Measurements from ENCODE around the gene ATP6V1G1. TPM values are rescaled to one million over a fixed set of nuclear protein-coding genes. Genes with fewer than 3 reads are reported as not detected.

ATP6V1G1 gene
- total and polyA plus RNA-seq, 2 of the 13 experiments (the other 11 are each of a cell fraction or from before 2014, with no cell fraction given): 108 to 158 TPM

DNA sequence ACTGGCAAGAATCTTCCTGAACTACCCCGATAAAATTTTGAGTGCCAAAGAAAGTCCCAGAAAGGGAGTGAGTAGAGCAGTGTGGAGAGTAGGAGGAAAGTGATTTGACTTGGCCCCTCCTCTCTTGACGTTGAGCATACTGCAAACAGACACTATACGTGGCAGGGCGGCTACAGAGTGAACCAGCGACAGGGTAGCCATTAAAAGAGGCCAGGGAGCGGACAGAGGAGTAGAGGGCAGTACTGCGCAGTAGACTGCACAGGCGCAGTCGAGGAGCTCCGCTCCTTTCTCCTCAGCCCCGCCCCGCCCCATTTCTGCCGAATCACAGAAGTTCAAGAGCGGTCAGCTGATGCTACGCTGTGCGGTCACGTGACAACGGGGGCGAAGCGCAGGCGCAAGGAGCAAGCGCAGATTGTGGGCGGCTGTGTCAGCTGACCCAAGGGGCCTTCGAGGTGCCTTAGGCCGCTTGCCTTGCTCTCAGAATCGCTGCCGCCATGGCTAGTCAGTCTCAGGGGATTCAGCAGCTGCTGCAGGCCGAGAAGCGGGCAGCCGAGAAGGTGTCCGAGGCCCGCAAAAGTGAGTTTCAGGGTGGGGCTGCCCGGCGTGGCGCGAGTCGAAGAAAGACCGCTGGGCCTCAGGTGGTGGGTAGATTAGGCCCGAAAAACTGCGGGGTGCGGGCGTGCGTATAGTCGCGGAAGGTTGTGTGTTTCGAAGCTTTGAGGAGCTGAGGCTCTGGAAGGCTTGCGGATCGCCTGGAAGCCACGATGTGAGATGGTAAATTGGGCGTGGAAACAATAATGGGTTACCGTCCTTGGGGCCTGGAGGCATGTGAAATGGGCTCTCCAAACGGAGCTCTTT is at the start of gene ATP6V1G1 (continued):
- peak; percentile 90 for TF ChIP-seq YY1 (IDR thresholded peaks at IDR 0.05; ENCODE audit: insufficient read depth, insufficient replicate concordance, low read depth, low read length)
- TF ChIP-seq, protein P1, sequence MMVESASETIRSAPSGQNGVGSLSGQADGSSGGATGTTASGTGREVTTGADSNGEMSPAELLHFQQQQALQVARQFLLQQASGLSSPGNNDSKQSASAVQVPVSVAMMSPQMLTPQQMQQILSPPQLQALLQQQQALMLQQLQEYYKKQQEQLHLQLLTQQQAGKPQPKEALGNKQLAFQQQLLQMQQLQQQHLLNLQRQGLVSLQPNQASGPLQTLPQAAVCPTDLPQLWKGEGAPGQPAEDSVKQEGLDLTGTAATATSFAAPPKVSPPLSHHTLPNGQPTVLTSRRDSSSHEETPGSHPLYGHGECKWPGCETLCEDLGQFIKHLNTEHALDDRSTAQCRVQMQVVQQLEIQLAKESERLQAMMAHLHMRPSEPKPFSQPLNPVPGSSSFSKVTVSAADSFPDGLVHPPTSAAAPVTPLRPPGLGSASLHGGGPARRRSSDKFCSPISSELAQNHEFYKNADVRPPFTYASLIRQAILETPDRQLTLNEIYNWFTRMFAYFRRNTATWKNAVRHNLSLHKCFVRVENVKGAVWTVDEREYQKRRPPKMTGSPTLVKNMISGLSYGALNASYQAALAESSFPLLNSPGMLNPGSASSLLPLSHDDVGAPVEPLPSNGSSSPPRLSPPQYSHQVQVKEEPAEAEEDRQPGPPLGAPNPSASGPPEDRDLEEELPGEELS (CRISPR knock-in tag; IDR thresholded peaks at IDR 0.05): no peak
- peak; percentile 93 for TF ChIP-seq ISX (CRISPR knock-in tag; conservative IDR thresholded peaks at IDR 0.05)
- peak; percentile 16; the same call in 1 of the 2 replicates for TF ChIP-seq ZNF343 (CRISPR knock-in tag; IDR thresholded peaks at IDR 0.05)
- no peak for TF ChIP-seq THYN1 (CRISPR knock-in tag; IDR thresholded peaks at IDR 0.05; ENCODE audit: borderline replicate concordance, low read depth)
- peak; percentile 36; the same call in 1 of the 2 replicates for TF ChIP-seq ZBTB8A (CRISPR knock-in tag; IDR thresholded peaks at IDR 0.05; ENCODE audit: borderline replicate concordance, low read depth)
- TF ChIP-seq, protein P2, sequence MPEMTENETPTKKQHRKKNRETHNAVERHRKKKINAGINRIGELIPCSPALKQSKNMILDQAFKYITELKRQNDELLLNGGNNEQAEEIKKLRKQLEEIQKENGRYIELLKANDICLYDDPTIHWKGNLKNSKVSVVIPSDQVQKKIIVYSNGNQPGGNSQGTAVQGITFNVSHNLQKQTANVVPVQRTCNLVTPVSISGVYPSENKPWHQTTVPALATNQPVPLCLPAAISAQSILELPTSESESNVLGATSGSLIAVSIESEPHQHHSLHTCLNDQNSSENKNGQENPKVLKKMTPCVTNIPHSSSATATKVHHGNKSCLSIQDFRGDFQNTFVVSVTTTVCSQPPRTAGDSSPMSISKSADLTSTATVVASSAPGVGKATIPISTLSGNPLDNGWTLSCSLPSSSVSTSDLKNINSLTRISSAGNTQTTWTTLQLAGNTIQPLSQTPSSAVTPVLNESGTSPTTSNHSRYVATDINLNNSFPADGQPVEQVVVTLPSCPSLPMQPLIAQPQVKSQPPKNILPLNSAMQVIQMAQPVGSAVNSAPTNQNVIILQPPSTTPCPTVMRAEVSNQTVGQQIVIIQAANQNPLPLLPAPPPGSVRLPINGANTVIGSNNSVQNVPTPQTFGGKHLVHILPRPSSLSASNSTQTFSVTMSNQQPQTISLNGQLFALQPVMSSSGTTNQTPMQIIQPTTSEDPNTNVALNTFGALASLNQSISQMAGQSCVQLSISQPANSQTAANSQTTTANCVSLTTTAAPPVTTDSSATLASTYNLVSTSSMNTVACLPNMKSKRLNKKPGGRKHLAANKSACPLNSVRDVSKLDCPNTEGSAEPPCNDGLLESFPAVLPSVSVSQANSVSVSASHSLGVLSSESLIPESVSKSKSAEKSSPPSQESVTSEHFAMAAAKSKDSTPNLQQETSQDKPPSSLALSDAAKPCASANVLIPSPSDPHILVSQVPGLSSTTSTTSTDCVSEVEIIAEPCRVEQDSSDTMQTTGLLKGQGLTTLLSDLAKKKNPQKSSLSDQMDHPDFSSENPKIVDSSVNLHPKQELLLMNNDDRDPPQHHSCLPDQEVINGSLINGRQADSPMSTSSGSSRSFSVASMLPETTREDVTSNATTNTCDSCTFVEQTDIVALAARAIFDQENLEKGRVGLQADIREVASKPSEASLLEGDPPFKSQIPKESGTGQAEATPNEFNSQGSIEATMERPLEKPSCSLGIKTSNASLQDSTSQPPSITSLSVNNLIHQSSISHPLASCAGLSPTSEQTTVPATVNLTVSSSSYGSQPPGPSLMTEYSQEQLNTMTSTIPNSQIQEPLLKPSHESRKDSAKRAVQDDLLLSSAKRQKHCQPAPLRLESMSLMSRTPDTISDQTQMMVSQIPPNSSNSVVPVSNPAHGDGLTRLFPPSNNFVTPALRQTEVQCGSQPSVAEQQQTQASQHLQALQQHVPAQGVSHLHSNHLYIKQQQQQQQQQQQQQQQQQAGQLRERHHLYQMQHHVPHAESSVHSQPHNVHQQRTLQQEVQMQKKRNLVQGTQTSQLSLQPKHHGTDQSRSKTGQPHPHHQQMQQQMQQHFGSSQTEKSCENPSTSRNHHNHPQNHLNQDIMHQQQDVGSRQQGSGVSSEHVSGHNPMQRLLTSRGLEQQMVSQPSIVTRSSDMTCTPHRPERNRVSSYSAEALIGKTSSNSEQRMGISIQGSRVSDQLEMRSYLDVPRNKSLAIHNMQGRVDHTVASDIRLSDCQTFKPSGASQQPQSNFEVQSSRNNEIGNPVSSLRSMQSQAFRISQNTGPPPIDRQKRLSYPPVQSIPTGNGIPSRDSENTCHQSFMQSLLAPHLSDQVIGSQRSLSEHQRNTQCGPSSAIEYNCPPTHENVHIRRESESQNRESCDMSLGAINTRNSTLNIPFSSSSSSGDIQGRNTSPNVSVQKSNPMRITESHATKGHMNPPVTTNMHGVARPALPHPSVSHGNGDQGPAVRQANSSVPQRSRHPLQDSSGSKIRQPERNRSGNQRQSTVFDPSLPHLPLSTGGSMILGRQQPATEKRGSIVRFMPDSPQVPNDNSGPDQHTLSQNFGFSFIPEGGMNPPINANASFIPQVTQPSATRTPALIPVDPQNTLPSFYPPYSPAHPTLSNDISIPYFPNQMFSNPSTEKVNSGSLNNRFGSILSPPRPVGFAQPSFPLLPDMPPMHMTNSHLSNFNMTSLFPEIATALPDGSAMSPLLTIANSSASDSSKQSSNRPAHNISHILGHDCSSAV (CRISPR knock-in tag; IDR thresholded peaks at IDR 0.05; ENCODE audit: borderline replicate concordance): no peak
- TF ChIP-seq ERF (CRISPR knock-in tag; IDR thresholded peaks at IDR 0.05): peak; percentile 53
- TF ChIP-seq CHD2 (IDR thresholded peaks at IDR 0.05; ENCODE audit: low read depth, low read length): no peak
- TF ChIP-seq, protein P3, sequence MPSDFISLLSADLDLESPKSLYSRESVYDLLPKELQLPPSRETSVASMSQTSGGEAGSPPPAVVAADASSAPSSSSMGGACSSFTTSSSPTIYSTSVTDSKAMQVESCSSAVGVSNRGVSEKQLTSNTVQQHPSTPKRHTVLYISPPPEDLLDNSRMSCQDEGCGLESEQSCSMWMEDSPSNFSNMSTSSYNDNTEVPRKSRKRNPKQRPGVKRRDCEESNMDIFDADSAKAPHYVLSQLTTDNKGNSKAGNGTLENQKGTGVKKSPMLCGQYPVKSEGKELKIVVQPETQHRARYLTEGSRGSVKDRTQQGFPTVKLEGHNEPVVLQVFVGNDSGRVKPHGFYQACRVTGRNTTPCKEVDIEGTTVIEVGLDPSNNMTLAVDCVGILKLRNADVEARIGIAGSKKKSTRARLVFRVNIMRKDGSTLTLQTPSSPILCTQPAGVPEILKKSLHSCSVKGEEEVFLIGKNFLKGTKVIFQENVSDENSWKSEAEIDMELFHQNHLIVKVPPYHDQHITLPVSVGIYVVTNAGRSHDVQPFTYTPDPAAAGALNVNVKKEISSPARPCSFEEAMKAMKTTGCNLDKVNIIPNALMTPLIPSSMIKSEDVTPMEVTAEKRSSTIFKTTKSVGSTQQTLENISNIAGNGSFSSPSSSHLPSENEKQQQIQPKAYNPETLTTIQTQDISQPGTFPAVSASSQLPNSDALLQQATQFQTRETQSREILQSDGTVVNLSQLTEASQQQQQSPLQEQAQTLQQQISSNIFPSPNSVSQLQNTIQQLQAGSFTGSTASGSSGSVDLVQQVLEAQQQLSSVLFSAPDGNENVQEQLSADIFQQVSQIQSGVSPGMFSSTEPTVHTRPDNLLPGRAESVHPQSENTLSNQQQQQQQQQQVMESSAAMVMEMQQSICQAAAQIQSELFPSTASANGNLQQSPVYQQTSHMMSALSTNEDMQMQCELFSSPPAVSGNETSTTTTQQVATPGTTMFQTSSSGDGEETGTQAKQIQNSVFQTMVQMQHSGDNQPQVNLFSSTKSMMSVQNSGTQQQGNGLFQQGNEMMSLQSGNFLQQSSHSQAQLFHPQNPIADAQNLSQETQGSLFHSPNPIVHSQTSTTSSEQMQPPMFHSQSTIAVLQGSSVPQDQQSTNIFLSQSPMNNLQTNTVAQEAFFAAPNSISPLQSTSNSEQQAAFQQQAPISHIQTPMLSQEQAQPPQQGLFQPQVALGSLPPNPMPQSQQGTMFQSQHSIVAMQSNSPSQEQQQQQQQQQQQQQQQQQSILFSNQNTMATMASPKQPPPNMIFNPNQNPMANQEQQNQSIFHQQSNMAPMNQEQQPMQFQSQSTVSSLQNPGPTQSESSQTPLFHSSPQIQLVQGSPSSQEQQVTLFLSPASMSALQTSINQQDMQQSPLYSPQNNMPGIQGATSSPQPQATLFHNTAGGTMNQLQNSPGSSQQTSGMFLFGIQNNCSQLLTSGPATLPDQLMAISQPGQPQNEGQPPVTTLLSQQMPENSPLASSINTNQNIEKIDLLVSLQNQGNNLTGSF (CRISPR knock-in tag; IDR thresholded peaks at IDR 0.05): peak; percentile 65; the same call in 1 of the 2 replicates
- 0 out of 2 replicates have a peak, but pooled peaks have one; percentile 59 for TF ChIP-seq POLR2AphosphoS2 (IDR thresholded peaks at IDR 0.05; ENCODE audit: low read depth, low read length)
- no peak for TF ChIP-seq ZNF10 (CRISPR knock-in tag; IDR thresholded peaks at IDR 0.05; ENCODE audit: borderline replicate concordance, low read depth)
